ENCODE data around the gene FAM236B.
"Not testable (repeated sequence)": the region's sequence is repeated elsewhere in the genome, so short reads cannot be mapped to it uniquely, and the experiment has no call there.

FAM236B gene
- 0 reads per million in 2 donors for total RNA-seq

GRCh38 chrX:72782560-72782959 is at the start of gene FAM236B:
Gene FAM236B (minus strand): TSS chrX:72782660. CDS start chrX:72782560, 100 bp downstream.
- DNase-seq: not testable (repeated sequence)

DNA sequence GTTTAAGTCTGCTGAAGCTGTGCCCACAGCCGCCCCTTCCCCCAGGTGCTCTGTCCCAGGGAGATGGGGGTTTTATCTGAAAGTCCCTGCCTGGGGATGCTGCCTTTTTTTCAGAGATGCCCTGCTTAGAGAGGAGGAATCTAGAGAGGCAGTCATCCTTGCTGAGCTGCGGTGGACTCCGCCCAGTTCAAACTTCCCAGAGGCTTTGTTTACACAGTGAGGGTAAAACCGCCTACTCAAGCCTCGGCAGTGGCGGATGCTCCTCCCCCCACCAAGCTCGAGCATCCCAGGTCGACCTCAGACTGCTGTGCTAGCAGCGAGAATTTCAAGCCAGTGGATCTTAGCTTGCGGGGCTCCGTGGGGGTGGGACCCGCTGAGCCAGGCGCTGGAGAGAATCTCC is 48.2 kb upstream of the FAM236B start:
- not testable (repeated sequence) for DNase-seq

DNA sequence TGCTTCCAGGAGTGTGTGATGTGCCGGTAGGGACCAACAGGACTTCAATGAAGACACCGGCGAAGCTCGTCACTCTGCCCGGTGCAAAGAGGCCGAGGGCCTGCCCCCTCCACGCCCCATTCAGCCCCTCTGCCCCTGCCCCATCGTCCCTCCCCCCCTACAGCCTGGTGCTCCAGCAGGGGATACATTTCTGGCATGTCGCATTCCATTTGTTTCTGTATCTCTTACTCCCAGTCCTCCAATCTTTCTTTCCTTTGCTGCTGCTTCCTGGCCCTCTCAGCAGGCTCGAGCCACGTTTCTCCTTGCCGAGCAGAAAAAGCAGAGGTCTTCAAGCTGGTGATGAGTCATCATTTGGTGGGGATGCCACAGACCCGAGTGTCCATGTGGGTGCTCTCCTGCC is 25.6 kb upstream of the FAM236B start, which contains the start of gene FAM236D:
FAM236D (minus strand) TSS at position 101 of the 400 bp plus-strand sequence; CDS start at position 1, 100 bp downstream.
- not testable (repeated sequence) for DNase-seq

- not testable (repeated sequence) for DNase-seq
These were observed 7.9 kb upstream of the FAM236B start for GRCh38 chrX:72790390-72790789.

GRCh38 chrX:72788142-72788541 is 5.7 kb upstream of the FAM236B start:
- DNase-seq: not testable (repeated sequence)

DNA sequence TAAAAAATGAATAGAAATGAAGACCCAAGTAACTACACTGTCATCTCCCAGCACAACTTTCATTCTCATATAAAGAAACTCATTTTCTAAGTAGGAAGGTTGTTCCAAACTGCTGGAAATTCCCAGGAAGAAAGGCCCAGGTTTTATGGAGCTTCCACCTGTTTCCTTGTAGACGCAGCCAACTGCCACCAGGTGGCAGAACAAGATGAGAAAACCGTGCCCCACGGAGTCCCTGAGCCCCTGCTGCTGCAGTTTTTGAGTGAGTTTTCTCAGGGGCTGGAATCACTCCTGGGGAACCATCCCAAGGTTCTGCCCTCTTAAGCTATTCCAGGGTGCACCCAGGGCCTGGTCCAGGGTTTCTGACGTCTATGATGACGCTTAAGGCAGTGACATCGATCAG is 1.5 kb upstream of the FAM236B start:
- not testable (repeated sequence) for DNase-seq

DNA sequence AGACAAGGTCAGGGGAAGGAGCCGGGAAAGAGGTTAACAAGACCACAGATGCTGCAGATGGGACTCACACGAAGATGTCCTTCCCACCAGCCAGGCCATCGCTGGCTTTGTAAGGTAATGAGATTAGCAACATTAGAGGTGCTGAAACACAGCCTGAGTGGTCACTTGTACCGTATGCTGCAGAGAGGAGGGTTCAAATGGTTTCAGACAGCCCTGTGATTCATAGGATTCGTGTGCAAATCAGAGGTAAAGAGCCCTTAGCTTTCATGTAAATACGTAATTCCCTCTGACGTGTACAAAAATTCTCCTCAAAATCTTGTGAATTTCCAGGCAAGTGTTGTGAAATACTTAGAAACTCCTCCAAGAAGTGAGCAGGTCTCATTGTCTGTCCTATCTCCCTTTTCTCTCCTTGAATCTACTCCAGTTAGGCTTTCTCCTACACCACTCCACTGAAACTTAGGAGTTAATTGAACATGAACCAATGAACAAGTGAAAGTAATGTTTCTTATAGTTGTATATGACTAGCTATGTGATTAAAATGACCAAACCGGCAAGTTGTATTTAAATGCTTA is 991 bp upstream of the FAM236B start:
- DNase-seq: not testable (repeated sequence)

- not testable (repeated sequence) for DNase-seq
These were observed 4.3 kb downstream of the FAM236B start for GRCh38 chrX:72778146-72778545.

DNA sequence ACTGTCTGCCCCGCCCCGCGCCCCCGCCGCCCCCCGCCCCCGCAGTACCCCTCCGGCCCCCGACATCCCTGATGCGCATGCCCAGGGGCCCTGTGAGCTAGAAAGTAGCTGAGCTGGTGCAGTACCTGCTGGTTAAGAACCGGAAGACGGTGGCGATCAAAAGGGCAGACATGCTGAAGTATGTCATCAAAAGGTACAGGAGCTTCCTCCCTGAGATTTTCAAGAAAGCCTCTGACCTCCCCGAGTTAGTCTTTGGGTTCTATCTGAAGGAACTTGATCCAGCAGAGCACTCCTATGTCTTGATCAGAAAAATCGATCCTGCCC is 5.0 kb downstream of the FAM236B start:
- not testable (repeated sequence) for DNase-seq

DNA sequence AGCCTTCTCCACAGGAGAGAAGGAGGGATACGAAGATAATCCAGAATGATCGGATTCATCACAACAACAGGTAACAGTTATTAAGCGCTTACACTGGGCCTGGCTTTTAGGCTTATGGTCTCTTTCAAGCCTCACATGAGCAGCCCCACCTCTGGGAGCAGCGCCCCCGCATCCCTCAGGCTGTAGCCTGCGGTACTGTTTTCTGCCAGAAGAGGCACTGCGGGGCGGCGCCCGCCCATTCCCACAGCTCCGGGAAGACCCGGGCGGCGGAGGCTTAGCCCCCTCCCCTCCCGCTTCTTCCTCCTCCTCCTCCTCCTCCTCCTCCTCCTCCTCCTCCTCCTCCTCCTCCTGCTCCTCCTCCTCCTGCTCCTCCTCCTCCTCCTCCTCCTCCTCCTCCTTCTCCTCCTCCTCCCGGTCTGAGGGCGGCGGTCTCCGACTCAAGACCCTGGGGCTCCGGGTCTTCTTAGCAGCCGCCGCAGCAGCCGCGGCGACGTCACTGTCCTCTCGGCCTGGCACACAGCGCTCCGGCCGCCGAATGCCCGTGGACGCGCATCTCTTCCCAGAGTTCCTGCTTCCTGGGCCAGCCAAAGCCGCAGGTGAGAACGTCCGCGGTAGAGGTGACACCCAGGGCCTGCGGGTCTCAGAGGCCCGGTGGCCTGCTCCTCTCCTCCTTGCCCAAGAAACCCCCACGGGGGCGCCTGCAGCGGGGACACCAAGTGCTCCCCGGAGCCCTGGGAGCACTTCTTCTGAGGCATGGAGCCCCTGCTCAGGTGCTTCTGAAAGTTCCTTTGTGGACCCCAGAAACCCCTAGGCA is 5.6 kb downstream of the FAM236B start, which contains the start of gene DMRTC1B:
DMRTC1B (plus strand) TSS at position 238 of the 814 bp plus-strand sequence. CDS start 68,246 bp downstream, outside the sequence.
- not testable (repeated sequence) for DNase-seq

- DNase-seq: not testable (repeated sequence)
These were observed 22.0 kb downstream of the FAM236B start for GRCh38 chrX:72760454-72760853.

DNA sequence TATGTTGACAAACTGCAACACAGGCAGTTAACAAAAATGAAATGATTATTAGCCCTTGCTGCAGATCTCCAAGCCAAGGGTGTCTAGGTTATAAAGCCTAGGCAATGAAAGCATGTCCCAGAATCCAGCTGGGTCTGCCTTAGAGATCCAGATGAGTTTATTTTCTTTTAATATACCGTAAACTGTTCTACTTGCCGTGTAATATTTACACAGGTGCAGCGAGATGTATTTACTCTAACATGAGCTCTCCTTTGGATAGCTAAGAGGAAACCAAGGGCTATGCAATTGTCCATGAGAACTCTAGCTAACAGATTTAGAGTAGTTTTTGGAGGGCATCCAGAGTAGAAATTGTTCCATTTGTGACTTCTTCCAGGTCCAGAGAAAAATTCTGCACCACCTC is 33.9 kb downstream of the FAM236B start:
- DNase-seq: not testable (repeated sequence)

DNA sequence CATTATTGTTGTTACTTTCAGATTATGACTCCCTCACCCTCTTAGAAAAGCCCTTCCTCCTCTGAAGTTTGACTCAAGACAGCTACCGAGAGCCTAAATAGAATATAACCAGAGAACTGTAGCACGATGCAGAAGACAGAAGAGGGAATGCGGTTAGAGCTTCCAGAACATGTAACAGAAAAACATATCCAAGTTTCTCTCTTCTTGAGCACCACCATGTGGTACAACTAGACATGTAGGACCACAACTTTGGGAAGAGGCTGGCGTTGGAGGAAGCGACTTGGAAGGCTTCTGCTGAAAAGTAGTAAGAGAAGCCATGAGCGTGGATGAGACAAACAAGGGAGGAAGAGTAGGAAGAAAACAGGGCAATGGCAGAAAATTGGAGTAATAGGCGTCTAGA is 36.9 kb downstream of the FAM236B start:
- DNase-seq: not testable (repeated sequence)

- no peak for DNase-seq
These were observed 46.9 kb downstream of the FAM236B start for GRCh38 chrX:72735561-72735960.

DNA sequence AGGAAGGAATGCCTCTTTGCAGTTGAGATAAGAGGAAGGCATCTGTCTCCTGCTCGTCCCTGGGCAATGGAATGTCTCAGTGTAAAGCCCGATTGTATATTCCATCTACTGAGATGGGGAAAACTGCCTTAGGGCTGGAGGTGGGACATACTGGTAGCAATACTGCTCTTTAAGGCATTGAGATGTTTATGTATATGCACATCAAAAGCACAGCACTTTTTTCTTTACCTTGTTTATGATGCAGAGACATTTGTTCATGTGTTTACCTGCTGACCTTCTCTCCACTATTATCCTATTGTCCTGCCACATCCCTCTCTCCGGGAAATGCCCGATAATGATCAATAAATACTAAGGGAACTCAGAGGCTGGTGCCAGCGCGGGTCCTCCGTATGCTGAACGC is 48.8 kb downstream of the FAM236B start:
- not testable (repeated sequence) for DNase-seq

Data from T-helper 9 cell (primary cell).